CD4-positive, alpha-beta T cell treated with Interleukin-15 for 4 hours (primary cell): ENCODE data around the gene IL17D.
"Not testable (repeated sequence)": the region's sequence is repeated elsewhere in the genome, so short reads cannot be mapped to it uniquely, and the experiment has no call there.

Experiments
- DNase-seq: peaks from one replicate; pipeline ENCODE4 v3.0.0-alpha.2; 2020; ENCODE audit warnings: low spot score

IL17D gene

DNA sequence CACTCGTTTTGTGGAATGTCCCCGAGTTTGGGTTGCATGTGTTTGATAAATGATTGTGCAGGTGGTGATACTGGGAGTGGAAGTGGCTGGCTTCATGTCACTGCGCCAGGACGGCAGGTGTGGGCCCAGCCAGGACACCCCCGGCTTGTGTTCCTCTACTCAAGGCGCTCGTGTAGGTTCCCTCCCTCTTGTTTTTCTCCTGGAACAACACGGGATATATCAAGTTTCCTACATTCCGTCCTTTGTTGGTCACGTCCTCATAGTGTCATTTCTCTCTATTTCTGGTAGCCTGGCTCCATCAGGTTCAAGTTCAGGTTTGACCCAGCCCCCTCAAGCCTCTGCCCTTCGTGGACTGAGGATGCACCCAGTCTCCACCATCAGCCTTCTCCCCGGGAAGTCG lies 16.3 kb downstream of the IL17D start:
- DNase-seq, result no peak

DNA sequence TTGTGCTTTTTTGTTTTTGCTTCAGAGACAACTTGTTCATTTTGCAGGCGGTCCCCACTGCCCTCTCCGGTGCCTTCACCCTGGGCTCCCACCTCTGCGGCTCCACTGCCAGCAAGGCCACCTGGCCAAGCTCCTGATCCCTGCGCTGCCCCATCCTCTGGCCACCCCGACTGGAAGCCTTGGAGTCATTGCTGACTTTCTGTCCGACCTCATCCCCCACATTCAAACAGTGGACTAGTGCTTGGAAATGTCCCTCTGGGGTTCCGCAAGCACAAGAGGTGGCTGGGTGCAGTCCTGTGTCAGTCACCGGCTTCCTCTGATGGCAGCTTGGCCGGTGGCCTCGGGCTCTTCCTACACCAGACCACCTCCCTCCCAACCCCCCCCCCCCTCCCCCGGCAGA lies 17.0 kb downstream of the IL17D start:
- no peak for DNase-seq

DNA sequence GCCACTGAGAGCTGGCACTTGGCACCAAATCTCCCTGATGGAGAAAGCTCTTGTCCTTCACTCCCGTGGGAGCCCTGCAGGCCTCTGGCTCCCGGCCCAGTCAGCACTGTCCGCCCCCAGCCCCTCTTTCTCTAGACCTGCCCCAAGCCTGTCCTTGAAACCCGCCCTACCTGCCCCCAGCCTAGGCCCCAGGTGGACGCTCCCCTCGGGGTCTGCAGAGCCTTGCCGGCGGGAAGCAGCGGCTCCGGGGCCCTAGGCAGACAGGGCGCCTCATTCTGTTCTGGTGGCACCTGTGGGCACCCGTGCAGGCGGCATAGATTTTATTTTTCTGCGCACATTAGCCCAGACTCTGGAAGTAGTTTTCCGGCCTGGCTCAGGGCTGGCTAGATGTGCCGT lies 17.6 kb downstream of the IL17D start:
- DNase-seq, result no peak

DNA sequence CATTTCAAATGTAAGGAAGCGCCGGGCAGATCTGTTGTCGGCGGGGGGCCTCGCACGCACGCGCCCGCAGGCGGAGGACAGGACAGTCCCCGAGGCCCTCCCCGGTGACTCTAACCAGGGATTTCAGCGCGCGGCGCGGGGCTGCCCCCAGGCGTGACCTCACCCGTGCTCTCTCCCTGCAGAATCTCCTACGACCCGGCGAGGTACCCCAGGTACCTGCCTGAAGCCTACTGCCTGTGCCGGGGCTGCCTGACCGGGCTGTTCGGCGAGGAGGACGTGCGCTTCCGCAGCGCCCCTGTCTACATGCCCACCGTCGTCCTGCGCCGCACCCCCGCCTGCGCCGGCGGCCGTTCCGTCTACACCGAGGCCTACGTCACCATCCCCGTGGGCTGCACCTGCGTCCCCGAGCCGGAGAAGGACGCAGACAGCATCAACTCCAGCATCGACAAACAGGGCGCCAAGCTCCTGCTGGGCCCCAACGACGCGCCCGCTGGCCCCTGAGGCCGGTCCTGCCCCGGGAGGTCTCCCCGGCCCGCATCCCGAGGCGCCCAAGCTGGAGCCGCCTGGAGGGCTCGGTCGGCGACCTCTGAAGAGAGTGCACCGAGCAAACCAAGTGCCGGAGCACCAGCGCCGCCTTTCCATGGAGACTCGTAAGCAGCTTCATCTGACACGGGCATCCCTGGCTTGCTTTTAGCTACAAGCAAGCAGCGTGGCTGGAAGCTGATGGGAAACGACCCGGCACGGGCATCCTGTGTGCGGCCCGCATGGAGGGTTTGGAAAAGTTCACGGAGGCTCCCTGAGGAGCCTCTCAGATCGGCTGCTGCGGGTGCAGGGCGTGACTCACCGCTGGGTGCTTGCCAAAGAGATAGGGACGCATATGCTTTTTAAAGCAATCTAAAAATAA lies 18.2 kb downstream of the IL17D start:
- no peak for DNase-seq

DNA sequence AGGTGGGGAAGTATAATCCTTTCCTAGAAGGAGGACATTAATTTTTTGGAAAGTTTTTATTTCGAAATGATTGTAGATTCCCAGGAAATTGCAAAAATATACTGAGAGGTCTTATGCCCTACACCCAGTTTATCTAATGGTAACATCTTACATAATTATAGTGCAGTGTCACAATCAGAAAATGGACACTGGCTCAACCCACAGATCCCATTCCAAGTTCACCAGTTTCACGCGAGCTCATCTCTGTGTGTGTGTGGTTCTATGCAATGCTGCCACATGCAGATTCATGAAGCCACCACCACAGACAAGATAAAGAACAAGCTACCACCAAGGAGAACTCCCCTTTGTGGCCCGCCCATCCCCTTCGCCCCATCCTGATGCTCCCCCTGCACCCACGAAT lies 24.4 kb downstream of the IL17D start:
- DNase-seq, result no peak

DNA sequence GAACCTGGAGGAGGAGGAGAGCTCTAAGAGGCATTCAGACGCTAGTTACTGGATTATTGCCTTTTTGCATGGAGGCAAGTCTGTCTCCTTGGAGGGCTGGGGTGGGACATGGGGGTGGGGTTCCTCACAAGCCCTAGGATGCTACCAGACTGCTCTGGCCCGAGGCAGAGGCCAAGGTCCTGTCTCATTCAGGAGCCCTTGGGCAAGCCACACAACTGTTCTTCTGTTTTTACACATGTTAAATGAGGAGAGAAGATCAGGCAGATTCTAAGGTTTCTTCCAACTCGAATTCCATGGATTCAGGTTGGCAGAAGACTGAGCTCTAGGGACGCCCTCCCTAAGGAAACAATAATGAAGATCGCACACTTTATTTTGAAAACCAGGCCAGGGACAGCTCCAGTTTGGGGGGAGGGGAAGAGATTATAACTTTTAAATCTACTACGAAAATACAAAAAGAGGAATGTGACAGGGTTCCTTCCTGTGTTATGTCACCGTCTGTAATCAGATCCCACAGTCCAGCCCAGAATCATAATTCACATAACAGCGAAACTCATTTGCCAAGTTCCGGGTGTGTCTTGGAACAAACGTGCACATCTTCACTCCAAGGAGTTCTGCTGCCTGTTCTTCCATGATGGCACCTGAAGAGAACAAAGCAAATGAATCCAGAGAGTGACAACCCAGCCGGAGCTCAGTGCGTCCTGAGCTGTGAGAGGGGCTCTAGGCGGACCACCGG lies 25.2 kb downstream of the IL17D start:
- DNase-seq, result no peak

DNA sequence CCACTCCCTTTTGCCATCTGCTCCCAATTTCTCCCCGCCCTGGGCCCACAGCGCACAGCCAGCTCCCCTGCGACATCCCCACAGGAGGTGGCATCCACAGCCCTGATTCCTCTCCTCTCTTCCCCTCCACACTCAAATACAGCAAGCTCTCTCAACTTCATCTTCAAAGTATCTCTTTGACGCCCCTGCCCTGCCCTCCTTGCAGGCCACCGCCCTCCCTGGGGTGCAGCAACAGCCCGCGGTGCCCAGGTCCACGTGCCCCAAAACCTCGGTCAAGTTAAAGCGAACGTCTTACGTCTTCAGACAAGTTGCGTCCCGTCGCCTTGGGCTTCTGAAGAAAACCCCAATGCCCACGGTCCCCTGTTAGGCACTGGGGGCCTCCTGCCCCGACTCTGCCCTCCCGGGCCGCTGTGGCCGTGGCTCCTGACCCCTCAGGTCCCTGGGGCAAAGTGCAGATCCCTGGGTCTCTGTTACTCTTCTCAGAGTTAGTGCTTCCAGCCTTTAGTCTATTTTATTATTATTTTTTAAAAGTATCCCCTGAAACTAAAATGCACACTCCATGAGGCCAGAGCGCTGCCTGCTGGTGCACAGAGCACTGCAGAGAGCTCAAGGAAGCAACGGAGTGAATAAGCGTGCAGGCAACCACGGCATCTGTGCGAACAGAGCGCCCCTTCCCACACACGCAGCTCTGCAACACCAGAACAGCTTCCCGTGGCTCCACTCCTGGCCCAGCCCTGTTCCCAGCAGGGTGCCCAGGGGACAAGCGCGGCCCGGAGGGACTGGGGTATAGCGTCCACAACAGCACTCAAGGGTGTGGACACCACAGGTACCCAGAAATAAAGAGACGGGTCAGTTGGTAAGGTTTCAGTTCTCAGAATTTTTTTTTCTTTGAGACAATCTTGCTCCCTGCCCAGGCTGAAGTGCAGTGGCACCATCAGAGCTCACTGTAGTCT lies 26.4 kb downstream of the IL17D start:
- DNase-seq, result no peak

DNA sequence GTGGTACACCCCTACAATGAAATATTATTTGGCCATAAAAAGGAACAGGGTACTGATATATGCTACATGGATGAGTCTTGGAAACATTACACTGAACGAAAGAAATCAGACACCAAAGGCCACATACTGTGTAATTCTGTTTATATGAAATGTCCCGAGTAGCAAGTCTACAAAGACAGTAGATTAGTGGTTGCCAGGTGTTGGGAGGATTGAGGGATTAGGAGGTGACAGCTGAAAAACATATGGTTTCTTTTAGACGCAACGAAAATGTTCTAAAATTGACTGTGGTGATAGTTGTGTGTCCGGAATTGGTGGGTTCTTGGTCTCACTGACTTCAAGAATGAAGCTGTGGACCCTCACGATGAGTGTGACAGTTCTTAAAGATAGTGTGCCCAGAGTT lies 35.1 kb downstream of the IL17D start:
- no peak for DNase-seq

DNA sequence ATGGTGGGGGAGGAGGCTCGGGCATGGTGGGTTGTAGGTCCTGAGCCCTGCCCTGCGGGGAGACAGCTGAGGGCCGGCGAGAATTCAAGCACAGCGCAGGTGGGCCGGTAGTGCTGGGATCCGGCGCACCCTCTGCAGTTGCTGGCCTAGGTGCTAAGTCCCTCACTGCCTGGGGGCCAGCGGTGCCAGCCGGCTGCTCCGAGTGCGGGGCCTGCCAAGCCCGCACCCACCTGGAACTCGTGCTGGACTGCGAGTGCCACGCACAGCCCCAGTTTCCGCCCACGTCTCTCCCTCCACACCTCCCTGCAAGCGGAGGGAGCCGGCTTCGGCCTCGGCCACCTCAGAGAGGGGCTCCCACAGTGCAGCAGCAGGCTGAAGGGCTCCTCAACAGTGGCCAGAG lies 36.5 kb downstream of the IL17D start:
- DNase-seq, result no peak

DNA sequence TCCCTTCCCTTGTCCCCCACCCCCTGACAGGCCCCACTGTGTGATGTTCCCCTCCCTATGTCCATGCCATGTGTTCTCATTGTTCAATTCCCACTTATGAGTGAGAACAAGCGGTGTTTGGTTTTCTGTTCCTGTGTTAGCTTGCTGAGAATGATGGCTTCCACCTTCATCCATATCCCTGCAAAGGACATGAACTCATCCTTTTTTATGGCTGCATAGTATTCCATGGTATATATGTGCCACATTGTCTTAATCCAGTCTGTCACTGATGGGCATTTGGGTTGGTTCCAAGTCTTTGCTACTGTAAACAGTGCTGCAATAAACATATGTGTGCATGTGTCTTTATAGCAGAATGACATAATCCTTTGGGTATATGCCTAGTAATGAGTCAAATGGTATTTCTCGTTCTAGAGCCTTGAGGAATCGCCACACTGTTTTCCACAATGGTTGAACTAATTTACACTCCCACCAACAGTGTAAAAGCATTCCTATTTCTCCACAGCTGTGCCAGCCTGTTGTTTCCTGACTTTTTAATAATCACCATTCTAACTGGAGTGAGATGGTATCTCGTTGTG lies 40.4 kb downstream of the IL17D start:
- DNase-seq, result not testable (repeated sequence)

DNA sequence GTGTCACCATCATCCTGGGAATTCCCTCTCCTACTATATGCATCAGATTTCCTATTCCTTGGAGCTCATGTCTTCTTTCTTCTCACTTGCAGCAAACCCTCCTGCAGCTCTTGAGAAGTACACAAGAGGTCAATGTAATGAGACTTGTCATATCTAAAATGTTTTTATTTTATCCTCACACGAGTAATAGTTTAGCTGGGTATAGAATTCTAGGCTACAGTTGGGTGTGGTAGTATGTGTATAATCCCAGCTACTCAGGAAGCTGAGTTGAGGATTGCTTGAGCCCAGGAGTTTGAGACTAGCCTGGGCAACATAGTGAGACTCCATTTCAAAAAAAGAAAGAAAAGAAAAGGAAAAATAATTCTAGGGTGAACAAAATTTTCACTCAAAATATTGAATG lies 45.9 kb downstream of the IL17D start:
- no peak for DNase-seq

DNA sequence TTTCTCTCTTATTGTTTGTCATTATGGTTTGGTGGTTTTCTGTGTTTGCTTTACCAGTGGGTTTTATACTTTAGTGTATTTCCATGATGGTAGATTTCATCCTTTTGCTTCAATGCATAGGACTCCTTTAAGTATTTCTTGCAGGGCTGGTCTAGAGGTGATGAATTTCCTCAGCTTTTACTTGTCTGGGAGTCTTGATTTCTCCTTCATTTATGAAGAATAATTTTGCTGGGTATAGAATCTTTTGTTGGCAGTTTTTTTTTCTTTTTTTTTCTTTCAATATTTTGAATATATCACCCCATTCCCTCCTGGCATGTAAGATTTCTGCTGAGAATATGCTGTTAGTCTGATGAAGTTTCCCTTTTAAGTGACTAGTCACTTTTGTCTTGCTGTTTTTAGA lies 50.5 kb downstream of the IL17D start:
- no peak for DNase-seq

DNA sequence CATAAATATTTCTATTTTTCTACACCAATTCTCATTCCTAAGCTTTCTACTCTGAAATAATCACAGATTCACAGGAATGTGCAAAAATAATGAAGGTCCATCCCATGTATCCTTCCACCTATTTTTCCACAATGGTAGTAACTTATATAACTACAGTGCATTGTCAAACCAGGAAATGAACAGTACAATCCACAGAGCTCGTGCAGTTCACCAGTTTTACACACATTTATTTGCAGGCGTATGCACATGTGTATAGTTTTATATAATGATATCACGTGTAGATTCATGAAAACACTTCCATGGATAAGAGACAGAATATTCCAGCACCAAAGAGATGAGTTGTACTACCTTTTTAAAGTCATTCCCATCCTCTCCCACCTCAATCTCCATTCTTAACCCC lies 57.4 kb downstream of the IL17D start:
- no peak for DNase-seq

DNA sequence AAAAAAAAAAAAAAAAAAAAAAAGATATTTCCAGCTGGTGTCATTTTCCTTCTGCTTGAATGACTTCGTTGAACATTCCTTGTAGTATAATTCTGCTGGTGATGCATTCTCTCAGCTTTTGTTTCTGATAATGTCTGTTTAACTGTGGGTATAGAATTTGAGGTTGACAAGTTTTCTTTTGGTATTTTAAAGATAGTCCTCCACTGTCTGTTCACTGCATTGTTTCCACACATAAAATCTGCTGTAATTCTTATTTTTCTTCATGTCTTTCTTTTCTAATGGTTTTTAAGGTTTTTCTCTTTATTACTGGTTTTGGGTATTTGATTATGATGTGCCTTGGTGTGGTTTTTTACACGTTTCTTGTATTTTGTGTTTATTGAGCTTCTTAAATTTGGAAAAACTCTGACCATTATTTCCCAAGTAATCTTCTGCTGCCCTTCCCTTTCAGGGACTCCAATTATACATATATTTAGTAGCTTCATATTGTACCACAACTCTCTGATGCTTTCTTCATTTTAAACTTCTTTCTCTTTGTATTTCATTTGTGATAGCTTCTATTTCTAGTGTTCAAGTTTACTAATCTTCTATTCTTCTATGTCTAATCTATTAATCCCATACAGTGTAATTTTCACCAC lies 63.9 kb downstream of the IL17D start:
- DNase-seq, result no peak

DNA sequence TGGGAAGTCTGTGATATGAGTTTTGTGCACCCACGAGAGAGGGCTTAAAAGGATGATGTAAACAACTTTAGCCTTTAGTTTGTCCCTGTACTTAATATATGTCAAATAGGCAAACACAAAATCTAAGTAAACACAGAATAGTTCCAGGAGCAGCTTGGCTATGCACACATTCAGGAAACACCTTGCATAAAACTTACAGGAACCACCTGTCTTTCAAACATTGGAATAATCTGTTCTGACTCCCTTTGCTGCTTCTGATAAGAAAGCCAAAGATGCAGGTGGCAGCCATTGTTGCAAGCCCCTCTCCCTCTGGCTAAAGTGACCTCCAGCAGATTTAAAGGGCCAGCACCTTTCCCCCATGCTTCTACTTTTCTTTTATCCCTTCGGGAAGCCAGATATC lies 65.6 kb downstream of the IL17D start:
- no peak for DNase-seq

DNA sequence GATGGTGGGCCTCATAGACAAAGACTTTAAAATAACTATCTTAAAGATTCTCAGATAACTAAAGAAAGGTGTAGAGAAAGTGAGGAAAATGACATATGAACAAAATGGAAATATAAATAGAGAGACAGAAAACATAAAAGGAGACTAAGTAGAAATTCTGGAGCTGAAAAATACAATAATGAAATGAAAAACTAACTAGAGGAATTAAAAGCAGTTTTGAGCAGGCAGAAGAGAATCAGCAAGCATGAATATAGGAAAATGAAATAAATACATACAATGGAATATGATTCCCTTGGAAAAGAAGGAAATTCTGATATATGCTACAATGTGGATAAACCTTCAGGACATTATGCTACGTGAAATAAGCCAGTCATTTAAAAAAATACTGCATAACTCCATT lies 66.3 kb downstream of the IL17D start:
- no peak for DNase-seq
